ENCODE measurements around the gene GALNT7. TPM values are rescaled to one million over a fixed set of nuclear protein-coding genes. Genes with fewer than 3 reads are reported as not detected.

Gene GALNT7
- total and polyA plus RNA-seq, 2 of the 13 experiments (the other 11 are each of a cell fraction or from before 2014, with no cell fraction given) = 0.08 to 0.13 TPM

DNA sequence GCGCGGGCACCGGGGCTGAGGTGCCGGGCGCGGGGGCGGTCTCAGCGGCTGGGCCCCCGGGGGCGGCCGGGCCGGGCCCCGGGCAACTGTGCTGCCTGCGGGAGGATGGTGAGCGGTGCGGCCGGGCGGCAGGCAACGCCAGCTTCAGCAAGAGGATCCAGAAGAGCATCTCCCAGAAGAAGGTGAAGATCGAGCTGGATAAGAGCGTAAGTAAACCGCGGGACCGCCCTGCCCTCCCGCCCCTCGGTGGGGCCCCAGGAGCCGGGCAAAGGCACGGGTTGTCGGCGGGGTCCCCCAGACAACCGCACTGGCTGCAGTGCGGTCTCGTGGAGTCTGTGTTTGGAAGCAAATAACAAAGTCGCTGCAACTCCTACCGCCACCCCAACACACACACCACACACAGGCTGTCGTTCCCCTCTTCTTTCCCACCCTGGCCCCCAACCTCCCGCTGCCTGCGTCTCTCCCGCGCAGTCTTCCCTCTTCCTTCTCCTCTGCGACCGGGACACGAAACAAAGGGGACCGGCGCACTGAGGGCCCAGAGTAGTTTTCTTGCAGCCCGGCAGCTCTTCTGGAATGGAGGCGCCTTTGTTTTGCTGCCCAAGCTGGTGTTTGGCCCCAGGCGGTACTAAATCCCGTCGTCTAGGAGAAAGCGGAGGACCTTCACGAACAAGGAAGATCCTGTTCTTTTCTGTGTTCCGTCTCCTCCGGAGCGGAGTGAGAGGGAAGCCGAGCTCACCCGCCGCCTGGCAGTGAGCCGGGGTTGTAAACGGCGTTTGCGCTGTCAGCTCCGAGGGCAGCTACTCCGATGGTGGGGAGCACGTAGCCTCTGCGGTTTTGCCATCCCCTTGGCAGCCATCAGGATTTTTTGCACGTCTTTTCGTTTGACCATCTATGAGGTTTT lies 202.9 kb downstream of the GALNT7 start (continued):
- TF ChIP-seq ZNF772 (CRISPR knock-in tag; IDR thresholded peaks at IDR 0.05) (no peak), ZNF574 (CRISPR knock-in tag; IDR thresholded peaks at IDR 0.05) (peak; percentile 39; the same call in 1 of the 2 replicates), SMAD1 (CRISPR knock-in tag; IDR thresholded peaks at IDR 0.05; ENCODE audit: borderline replicate concordance, low read depth) (0 out of 2 replicates have a peak, but pooled peaks have one; percentile 50), HNRNPK (IDR thresholded peaks at IDR 0.05; ENCODE audit: low read depth, low read length, poor library complexity, severe bottlenecking) (no peak), TAF1 (CRISPR knock-in tag; IDR thresholded peaks at IDR 0.05) (peak; percentile 56), KDM2A (CRISPR knock-in tag; IDR thresholded peaks at IDR 0.05; ENCODE audit: borderline replicate concordance, low read depth) (peak; percentile 76), THAP11 (CRISPR knock-in tag; IDR thresholded peaks at IDR 0.05) (peak; percentile 69), ZNF550 (CRISPR knock-in tag; IDR thresholded peaks at IDR 0.05; ENCODE audit: borderline replicate concordance) (0 out of 2 replicates have a peak, but pooled peaks have one; percentile 46), HOXD1 (CRISPR knock-in tag; IDR thresholded peaks at IDR 0.05) (no peak), ZNF615 (CRISPR knock-in tag; IDR thresholded peaks at IDR 0.05; ENCODE audit: borderline replicate concordance) (no peak), ZFP1 (CRISPR knock-in tag; IDR thresholded peaks at IDR 0.05) (no peak), LCORL (IDR thresholded peaks at IDR 0.05) (no peak), LCORL (CRISPR knock-in tag; IDR thresholded peaks at IDR 0.05) (no peak)
- TF ChIP-seq, protein P1, sequence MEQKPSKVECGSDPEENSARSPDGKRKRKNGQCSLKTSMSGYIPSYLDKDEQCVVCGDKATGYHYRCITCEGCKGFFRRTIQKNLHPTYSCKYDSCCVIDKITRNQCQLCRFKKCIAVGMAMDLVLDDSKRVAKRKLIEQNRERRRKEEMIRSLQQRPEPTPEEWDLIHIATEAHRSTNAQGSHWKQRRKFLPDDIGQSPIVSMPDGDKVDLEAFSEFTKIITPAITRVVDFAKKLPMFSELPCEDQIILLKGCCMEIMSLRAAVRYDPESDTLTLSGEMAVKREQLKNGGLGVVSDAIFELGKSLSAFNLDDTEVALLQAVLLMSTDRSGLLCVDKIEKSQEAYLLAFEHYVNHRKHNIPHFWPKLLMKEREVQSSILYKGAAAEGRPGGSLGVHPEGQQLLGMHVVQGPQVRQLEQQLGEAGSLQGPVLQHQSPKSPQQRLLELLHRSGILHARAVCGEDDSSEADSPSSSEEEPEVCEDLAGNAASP (CRISPR knock-in tag; IDR thresholded peaks at IDR 0.05; ENCODE audit: borderline replicate concordance) = no peak
- TF ChIP-seq, protein P2, sequence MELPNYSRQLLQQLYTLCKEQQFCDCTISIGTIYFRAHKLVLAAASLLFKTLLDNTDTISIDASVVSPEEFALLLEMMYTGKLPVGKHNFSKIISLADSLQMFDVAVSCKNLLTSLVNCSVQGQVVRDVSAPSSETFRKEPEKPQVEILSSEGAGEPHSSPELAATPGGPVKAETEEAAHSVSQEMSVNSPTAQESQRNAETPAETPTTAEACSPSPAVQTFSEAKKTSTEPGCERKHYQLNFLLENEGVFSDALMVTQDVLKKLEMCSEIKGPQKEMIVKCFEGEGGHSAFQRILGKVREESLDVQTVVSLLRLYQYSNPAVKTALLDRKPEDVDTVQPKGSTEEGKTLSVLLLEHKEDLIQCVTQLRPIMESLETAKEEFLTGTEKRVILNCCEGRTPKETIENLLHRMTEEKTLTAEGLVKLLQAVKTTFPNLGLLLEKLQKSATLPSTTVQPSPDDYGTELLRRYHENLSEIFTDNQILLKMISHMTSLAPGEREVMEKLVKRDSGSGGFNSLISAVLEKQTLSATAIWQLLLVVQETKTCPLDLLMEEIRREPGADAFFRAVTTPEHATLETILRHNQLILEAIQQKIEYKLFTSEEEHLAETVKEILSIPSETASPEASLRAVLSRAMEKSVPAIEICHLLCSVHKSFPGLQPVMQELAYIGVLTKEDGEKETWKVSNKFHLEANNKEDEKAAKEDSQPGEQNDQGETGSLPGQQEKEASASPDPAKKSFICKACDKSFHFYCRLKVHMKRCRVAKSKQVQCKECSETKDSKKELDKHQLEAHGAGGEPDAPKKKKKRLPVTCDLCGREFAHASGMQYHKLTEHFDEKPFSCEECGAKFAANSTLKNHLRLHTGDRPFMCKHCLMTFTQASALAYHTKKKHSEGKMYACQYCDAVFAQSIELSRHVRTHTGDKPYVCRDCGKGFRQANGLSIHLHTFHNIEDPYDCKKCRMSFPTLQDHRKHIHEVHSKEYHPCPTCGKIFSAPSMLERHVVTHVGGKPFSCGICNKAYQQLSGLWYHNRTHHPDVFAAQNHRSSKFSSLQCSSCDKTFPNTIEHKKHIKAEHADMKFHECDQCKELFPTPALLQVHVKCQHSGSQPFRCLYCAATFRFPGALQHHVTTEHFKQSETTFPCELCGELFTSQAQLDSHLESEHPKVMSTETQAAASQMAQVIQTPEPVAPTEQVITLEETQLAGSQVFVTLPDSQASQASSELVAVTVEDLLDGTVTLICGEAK (IDR thresholded peaks at IDR 0.05) = no peak
- TF ChIP-seq, protein P2 (CRISPR knock-in tag; IDR thresholded peaks at IDR 0.05) = 0 out of 2 replicates have a peak, but pooled peaks have one; percentile 12

Data from HepG2 (cell line).